Measurements from ENCODE around the gene SPSB3. TPM values are rescaled to one million over a fixed set of nuclear protein-coding genes. Genes with fewer than 3 reads are reported as not detected.

The SPSB3 gene
- total and polyA plus RNA-seq, 2 experiments from 2014 or later = 27.1 to 34.7 TPM

- Histone ChIP-seq H3K79me2 (replicated peaks; ENCODE audit: insufficient read depth) (no peaks in the 10 kb centered on the region; the same call in 1 of the 2 replicates), H2AFZ (no peak overlapping the region), H3F3A (replicated peaks; ENCODE audit: low read depth) (no peaks in the 10 kb centered on the region; the same call in 1 of the 2 replicates), H3K4me3 (no peak overlapping the region), H3K36me3 (ENCODE audit: insufficient read depth) (no peaks in the 10 kb centered on the region), H3K4me1 (ENCODE audit: insufficient read depth) (no peaks in the 10 kb centered on the region), H3K27ac (ENCODE audit: low read depth) (no peak overlapping the region), H4K20me1 (replicated peaks; ENCODE audit: insufficient read depth) (no peaks in the 10 kb centered on the region; the same call in 1 of the 2 replicates), H3K9me2 (ENCODE audit: insufficient read depth) (no peaks in the 10 kb centered on the region), H3K27me3 (ENCODE audit: insufficient read depth) (no peaks in the 10 kb centered on the region), H3K4me2 (no peak overlapping the region)
- ATAC-seq (no peak), DNase-seq (ENCODE audit: low spot score) (no peak)
- H3K4me3 Mint-ChIP-seq = no peak overlapping the region
- no peaks in the 10 kb centered on the region for H3K4me1 Mint-ChIP-seq
- no peak for TF ChIP-seq POLR2AphosphoS5 (IDR thresholded peaks at IDR 0.05; ENCODE audit: low read depth)
- TF ChIP-seq ETS1 (IDR thresholded peaks at IDR 0.05) = no peak
- no peak for TF ChIP-seq ZNF462 (CRISPR knock-in tag; IDR thresholded peaks at IDR 0.05)
- no peak for TF ChIP-seq CTCF (conservative IDR thresholded peaks at IDR 0.05; ENCODE audit: low read depth in 2 of 2)
- TF ChIP-seq ZNF331 (CRISPR knock-in tag; IDR thresholded peaks at IDR 0.05; ENCODE audit: low read depth) = no peak
- no peak for TF ChIP-seq NANOG (IDR thresholded peaks at IDR 0.05; ENCODE audit: borderline replicate concordance)
- no peak for TF ChIP-seq JUNB (IDR thresholded peaks at IDR 0.05; ENCODE audit: unreplicated experiment)
- TF ChIP-seq REST (IDR thresholded peaks at IDR 0.05; ENCODE audit: unreplicated experiment) = no peak
- TF ChIP-seq ZNF114 (CRISPR knock-in tag; IDR thresholded peaks at IDR 0.05) = no peak
- TF ChIP-seq STAT1 (IDR thresholded peaks at IDR 0.05; ENCODE audit: unreplicated experiment) = no peak
- no peak for TF ChIP-seq EZH2 (IDR thresholded peaks at IDR 0.05; ENCODE audit: low read depth, unreplicated experiment)
- no peak for TF ChIP-seq CREB1 (CRISPR knock-in tag; IDR thresholded peaks at IDR 0.05; ENCODE audit: low read depth)
- H3K9me3 Mint-ChIP-seq = no peaks in the 10 kb centered on the region
- H3K27me3 Mint-ChIP-seq (ENCODE audit: insufficient read depth, low read depth, poor library complexity) = peaks cover 4% of the 10 kb centered on the region
- peaks cover 6% of the 10 kb centered on the region; the same call in 2 of the 3 replicates for H3K36me3 Mint-ChIP-seq (ENCODE audit: low read depth)
- H3K27ac Mint-ChIP-seq = no peak overlapping the region
These were observed 33.1 kb upstream of the SPSB3 start for GRCh38 chr16:1815461-1815860.

All from GM23338 (cell line).